Stimulated activated CD8-positive, alpha-beta memory T cell treated with anti-CD3 and anti-CD28 coated beads, Interleukin-7, amount 100 ng/mL, for 4 hours (primary cell): ENCODE measurements around the gene AKR1B15.
"Not testable (repeated sequence)": the region's sequence is repeated elsewhere in the genome, so short reads cannot be mapped to it uniquely, and the experiment has no call there.

Source experiments
- DNase-seq, 2 donors: peaks; one replicate each; pipeline ENCODE4 v3.0.0-alpha.2; 2020; ENCODE audit warnings: low read depth in 2 of 2

AKR1B15 gene

DNA sequence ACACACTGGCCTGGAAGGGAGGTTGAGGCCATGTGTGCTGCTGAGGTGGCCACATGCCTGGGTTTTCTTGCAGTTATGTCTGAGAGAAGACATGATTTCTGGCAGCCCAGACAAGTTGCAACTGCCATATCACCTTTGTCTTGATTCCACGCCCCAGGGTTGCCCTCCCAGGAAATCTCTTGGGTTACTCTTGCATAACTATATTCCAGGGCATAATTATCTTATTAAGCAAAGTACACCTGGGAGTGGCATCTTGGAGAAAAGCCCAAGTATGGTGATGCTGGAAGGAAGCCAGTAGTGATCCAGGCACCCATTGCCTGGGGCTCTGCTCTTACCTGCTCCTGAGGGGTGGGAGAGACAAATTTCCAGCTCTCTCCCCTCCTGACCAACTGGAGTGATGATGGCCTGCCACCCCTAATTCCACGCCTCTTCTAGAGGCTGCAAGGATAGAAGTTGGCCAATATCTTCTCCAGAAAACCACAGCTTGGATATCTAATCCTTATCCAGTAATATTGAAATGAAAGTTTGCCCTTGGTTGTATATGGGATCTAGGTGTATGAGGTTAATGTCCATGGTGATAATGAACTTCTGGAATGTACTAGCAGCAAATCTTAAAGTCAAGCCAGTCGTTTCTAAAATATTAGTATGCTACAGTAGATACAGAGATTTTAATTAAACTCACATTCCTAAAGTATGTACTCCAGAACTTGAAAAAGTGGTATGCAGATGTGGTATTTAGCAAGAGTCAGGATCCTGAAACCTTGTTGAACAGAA lies 16.5 kb upstream of the AKR1B15 start:
- DNase-seq = no peak

DNA sequence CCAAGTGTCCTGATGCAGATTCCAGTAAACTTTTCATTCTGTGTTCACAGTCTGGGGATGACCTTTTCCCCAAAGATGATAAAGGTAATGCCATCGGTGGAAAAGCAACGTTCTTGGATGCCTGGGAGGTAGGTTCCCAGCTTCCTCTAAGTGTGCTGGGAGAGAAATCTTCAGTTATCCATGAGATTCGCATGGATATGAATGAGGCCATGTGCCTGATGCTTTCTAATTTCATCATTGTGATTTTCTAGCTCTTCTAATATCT lies 16.0 kb upstream of the AKR1B15 start:
- no peak for DNase-seq

DNA sequence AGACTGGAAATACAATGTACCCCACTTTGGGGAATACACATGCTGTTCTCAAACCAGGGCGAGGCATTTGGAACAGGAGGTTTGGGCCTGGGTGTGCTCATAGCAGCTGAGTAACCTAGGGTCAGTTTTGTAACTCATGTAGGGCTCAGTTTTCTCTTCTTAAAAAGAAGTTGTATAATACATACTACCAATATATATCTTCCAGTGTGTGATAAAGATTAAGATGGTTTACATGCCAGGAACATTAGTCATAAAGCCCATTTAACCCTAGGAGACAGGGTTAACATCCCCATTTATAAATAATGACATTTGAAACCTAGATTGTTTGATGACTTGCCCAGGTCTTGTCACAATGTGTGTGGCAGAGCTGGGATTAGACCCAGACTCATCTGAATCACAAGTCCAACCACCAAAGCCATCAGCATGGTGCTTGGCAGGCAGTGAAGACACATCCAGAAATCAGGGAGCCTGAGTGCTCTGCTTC lies 15.6 kb upstream of the AKR1B15 start:
- DNase-seq = no peak

DNA sequence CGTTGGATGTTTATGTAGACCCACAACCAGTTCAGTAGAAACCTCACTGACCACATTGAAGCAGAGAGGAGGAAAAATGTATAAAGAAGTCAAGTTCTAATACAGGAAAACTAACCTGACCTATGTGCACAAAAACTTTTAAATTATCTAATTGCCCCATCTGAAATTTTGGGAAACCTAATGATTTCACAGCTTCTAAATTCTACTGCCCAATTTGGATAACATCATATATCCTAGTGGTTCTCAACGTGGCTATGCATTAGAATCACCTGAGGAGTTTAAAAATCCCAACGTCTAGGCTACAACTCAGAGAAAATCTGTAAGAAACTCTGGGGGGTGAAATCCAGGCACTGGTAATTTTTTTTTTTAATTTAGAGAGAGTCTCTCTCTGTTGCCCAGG lies 14.3 kb upstream of the AKR1B15 start:
- DNase-seq = no peak

DNA sequence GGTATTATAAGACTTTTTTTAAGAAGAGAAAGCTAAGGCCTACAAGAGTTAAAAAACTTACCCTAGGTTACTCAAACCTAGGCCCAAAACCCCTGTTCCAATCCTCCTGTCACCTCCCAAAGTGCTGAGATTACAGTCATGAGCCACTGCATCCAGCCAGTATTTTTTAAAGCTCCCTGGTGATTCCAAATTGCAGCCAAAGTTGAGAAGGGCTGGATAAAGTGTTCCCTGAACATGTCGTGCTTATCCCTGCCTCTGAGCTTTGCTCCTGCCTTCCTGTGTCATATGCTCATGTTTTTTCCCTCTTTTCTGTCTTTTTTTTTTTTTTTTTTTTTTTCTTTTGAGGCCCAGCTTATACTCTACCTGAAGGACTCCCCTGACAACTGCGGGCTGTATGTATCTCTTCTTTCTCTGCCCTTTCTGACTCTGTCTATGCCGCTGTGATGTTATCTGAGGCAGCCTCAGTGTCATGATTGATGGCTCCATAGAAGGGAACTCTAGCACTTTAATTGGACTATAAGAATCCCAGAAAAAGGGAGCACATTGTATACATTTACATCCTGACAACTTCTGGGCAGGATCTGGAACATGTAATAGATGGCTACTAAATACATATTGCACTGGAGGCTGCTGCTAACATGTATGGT lies 13.5 kb upstream of the AKR1B15 start:
- DNase-seq = no peak

DNA sequence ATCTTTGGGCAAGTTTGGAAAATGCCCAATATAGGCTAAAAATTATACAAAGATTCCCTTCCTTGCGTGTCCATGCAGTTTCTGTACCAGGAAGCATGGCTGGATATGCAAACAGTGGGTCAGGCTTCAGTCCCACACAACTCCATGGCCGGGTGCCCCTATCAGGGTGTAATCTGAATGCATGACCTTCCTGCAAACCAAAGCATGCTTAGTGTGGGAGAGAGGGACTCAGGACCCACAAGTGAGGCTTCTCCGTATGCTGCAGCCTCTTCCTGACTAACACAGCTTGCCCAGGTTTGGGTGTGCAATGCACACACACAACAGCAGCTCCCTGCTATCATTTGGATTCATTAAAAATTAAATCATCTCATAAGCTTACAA lies 13.0 kb upstream of the AKR1B15 start:
- no peak for DNase-seq

DNA sequence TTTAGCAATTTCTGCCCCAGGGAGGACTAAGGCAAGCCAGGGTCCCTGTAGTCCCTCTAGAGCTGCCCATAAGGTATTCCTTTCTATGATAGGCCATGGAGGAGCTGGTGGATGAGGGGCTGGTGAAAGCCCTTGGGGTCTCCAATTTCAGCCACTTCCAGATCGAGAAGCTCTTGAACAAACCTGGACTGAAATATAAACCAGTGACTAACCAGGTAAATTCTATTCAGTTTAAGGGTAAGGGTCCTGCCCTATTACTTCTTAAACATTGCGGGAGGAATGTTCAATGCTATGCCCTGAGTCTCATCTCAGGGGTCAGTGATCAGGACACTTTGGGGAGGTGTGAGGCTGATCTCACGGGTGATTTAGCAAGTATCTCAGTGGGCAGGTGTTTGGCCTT lies 12.4 kb upstream of the AKR1B15 start:
- not testable (repeated sequence) for DNase-seq

DNA sequence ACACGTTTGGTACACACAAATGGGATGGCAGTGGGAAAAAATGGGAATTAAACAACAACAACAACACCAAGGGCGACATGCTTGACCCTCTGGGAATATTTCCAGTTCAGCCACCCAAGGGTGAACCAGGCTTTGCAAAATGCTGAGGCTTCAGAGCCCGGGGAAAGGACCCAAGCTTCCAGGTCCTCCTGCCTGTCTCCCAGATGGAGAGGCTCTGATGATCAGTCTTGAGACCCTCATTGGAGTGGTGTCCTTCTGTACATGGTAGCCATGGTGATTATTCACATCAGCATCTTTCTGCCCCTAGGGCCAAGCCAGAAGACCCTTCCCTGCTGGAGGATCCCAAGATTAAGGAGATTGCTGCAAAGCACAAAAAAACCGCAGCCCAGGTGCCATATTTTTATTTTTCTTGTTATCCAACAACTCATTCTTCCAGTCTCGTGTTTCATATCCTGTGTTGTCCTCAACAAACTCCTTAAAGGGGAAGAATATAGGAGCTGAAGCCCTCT lies 11.6 kb upstream of the AKR1B15 start:
- not testable (repeated sequence) for DNase-seq

DNA sequence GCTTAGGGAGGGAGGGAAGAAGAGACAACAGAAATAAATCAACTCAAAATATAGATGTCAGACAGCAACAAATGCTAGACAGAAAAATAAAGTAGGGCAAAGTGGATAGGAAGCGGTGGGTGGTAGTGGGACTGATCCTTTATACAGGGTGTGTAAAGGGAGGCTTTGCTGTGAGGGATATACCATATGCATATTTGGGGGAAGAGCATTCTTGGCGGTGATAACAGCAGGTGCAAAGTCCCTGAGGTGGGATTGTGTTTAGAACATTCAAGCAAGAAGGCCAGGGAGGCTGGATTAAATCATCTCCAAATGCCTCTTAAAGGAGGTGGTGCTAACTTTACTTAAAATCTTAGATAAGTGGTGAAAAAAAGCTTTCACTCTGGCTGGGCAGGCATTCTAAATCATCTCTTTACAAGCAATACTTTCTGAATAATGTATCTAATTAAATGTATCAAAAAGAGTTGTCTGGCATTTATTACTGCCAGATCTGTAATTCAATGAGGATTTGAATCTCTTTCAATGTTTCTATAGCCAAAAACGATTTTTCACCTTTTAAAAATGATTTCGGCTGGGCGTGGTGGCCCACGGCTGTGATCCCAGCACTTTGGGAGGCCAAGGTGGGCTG lies 9.4 kb upstream of the AKR1B15 start:
- DNase-seq = no peak

DNA sequence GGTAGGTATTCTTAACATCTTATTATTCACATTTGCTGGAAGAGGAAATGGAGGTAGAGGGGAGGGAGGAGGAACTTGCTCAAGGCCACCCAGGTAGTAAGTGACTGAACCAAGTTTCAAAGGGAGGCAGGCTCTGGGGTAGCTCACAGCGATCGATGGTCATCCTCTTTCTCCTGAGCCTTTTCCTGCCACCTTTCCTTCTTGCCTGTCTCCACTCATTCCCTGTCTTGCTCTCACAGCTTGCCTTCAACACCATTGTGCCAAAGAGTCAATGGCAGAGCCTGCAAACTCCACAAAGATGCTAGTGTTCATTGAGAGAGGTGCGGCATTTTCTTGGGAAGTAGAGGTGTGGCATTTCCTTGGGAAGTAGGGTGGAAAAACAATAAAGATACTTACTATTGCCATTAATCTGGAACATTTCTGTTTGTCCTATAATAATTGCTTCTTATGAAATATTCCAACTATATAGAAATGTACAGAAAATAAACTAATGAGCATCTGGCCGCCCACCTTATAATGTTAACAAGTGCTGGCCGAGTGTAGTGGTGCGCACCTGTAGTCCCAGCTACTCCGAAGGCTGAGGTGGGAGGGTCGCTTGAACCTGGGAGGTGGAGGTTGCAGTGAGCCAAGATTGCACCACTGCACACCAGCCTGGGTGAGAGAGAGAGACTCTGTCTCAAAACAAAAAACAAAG lies 7.3 kb upstream of the AKR1B15 start:
- not testable (repeated sequence) for DNase-seq

DNA sequence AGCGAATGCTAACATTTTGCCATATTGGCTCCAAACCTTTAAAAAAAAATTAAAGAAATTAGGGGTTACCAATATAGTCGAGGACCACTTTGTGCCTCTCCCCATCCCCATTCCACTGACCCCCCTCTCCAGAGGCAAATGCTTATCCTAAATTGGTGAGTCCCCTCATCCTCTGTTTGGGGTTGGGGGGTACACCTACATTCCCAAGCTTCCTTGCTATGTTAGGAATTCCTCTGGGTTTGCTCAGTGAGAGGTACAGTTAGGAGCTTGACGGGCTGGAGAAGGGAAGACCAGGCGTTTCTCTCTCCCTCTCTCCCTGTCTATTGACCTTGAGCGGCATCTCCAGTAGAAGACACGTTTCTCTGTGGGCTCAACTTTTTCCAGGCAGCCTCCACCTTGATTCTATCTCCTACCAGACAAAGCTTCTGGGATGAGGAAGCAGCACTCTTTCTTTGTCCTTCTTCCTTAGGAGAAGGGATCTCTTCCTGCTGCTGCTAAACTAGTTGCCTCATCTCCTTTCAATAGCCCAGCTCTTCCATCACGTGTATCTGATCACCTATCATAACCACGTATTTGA lies 6.6 kb upstream of the AKR1B15 start:
- DNase-seq = no peak

DNA sequence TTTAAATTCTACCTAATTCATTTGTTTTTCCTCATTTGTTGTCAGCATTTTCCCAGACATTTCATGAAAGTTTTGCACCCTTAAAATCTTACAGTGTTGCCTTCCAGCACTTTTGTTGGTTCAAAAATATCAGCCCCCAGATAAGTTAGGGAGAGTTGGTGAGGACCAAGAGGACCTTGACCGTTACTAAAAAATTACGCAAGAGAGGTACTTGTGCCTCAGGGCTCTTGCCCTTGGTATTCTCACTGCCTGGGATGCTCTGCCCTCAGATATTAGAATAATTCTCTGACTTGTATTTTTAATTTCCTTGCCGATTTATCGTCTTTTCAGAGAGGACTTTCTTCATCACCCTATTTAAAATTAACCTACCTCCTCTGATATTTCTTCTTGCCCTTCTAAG lies 3.5 kb upstream of the AKR1B15 start:
- no peak for DNase-seq

DNA sequence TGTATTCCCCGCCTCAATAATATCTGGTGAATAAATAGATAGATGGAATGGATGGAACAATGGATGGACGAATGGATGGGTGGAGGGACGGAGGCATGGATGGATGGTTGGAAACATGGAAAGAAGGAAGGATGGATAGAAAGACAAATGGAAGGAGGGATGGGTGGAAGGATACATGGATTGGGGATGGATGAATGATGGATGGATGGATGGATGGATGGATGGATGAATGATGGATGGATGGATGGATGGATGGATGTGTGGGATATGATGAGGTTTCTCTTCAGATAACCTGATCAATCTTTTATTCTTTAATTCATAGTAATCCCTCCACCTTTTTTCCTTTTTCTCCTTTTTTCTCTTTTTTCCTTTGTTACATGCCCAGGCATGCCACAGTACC lies 3.0 kb upstream of the AKR1B15 start:
- no peak for DNase-seq

DNA sequence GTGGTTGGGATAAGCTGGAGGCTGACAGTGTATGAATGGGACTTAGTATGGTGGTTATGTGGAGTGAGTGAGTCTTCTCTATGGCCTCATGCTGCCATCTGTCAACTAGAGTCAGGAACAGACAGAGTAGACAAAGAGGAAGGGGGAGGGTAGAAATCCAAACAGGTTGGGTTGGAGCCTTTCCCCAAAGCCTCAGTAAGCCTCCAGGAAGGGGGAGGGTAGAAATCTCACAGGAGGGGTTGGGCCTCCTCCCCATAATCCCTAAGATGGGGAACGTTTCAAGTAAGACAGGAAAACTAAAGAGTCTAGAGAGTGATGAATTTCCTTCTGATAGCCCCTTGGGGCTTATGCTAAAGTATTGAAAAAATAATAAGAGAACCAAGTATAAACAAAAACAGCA lies 2.0 kb upstream of the AKR1B15 start:
- no peak for DNase-seq

DNA sequence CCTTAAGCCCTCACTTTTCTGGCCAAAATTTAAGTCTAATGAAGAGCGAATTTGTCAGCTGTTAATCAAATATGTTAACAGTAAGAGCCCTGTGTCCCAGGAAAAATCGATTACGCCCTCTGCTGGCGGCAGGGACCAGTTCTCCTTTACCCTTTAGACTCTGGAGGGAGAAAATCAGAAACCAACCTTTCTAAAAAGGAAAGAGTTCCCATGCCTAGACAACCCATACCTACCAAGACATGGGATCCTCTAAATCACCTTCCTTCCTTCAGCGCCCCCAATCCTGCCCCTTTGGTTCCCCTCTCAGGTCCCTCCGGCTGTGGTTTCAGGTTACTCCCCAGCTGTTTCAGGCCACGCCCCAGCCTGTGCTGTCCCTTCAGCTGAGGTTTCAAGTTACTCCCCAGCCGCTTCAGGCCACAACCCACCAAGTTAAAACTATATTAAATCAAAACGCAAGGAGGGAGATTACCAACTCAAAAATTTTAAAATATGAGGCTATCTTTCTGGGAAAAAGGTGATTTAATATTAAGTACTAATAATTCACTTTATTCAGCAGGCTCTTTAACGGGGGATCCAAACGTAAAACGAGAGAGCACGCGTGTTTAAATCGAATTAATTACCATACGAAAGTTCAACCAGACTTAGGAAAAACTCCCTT lies 1.4 kb upstream of the AKR1B15 start:
- DNase-seq = peak; percentile 38 to 40

DNA sequence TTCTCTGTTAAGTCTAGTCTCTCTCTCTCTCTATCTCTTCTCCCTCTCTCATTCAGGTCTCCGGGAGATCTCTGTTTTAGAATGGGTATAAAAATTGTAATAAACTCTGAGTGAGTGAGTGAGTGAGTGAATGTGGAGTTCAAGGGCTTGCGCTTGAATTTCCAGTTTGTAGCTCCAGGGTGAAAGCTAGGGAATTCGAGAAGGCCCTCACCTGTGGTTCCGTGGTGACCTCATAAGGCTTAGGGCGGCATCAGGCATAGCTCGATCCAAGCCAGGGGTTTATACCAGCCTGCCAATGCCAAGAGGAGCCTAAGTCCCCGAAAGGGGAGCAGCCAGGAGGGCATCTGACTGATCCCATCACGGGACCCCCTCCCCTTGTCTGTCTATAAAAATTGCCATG lies 456 bp downstream of the AKR1B15 start:
- DNase-seq = no peak

DNA sequence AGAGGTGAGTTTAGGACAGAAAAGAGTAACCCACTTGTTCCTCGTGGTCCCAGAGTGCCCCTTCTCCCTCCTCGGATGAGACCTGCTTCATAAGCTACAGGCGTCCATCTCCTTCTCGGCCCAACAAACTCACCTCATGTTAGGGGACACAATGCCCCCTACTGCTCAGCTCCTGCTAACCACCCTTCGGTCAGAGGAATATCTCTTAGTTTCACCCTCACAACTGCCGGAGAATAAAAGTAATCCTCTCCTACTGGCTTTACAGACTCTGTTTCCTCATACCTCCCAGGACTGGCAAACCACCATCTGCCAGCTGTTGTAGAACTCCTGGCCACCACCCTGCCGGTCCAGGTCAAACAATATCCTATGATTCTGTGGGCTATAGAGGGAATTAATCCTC lies 3.2 kb downstream of the AKR1B15 start:
- DNase-seq = no peak

DNA sequence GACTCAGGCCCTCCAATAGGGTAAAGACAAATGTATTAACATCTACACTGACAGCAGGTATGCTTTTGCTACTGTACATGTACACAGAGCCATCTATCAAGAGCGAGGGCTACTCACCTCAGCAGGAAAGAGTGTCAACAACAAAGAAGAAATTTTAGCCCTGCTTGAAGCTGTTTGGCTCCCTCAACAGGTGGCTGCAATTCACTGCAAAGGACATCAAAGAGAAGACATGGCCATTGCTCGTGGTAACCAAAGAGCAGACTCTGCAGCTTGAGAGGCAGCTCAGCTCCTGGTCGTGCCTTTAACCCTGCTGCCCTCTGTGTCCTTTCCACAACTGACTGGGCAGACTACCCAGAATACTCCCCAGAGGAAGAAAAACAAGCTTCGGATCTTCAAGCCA lies 5.1 kb downstream of the AKR1B15 start:
- no peak for DNase-seq

DNA sequence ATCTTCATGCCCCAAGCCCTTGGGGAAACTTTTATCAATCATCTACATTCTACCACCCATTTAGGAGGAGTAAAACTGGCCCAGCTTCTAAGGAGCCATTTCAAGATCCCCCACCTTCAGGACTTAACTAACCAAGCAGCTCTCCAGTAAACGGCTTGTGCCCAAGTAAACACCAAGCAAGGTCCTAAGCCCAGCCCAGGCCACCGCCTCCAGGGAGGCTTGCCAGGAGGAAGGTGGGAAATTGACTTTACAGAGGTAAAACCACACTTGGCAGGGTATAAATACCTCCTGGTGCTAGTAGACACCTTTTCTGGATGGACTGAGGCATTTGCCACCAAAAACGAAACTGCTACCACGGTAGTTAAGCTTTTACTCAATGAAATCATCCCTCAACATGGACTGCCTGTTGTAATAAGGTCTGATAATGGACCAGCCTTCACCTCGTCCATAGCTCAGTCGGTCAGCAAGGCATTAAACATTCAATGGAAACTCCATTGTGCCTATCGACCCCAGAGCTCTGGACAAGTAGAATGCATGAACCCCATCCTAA lies 5.6 kb downstream of the AKR1B15 start:
- DNase-seq = no peak

DNA sequence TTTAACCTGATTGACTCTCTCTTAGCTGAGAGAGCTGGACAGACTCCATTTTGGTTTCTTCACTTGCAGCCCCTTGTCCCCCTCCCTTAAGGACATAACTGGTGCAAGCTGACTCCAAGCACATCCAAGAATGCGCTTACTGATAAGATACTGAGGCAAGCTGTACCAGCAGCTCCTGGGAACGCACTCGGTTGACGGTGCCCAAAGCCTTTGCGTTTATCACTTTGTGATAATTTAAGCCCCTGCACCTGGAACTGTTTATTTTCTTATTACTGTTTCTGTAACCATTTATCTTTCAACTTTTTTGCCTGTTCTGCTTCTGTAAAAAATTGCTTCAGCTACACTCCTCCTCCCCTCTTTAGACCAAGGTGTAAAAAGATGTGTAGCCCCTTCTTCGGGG lies 8.5 kb downstream of the AKR1B15 start:
- no peak for DNase-seq

DNA sequence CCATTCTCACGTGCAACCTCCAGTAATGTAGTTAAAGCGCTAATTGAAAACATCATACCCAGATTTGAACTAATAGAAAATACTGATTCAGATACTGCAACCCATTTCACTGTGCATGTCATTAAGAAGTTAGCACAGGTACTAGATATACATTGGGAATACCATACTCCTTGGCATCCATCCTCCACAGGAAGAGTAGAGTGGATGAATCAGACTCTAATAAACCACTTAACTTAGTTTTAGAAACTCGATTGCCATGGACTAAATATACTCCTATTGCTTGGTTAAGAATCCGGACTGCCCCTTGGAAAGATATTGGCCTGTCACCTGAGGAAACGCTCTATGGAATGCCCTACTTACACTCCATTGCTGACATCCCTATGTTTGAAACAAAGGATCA lies 9.5 kb downstream of the AKR1B15 start:
- no peak for DNase-seq
